Mesenchymal stem cell (in vitro differentiated cells and primary cell): Measurements from ENCODE around the gene NDUFB6.

ENCODE experiments used
- DNase-seq: peaks from one replicate; pipeline ENCODE4 v3.0.0-alpha.2; 2013
- H2AFZ ChIP-seq: one replicate; pipeline ENCODE4 v1.6.1; 2013; ENCODE audit warnings: low read depth, mild to moderate bottlenecking, control low read depth, inconsistent platforms, low read length, moderate library complexity
- H2AK5ac ChIP-seq: 2 replicates; pipeline ENCODE4 v1.6.1; 2013; ENCODE audit warnings: low read length, moderate library complexity, mild to moderate bottlenecking, inconsistent platforms; ENCODE audit not compliant: severe bottlenecking
- H2BK120ac ChIP-seq: one replicate; pipeline ENCODE4 v1.6.1; 2013; ENCODE audit warnings: low read depth, mild to moderate bottlenecking, inconsistent platforms, low read length, moderate library complexity
- H2BK12ac ChIP-seq, 2 experiments: one replicate each; pipeline ENCODE4 v1.6.1; 2013; ENCODE audit warnings: inconsistent platforms in 2 of 2, low read length in 2 of 2, mild to moderate bottlenecking in 2 of 2, moderate library complexity in 2 of 2, control low read depth in 1 of 2
- H2BK15ac ChIP-seq: one replicate; pipeline ENCODE4 v1.6.1; 2013; ENCODE audit warnings: mild to moderate bottlenecking, low read depth, inconsistent platforms; ENCODE audit not compliant: poor library complexity, severe bottlenecking
- H2BK5ac ChIP-seq: 2 replicates; pipeline ENCODE4 v1.6.1; 2013; ENCODE audit warnings: low read depth, mild to moderate bottlenecking, low read length, control low read depth, inconsistent platforms; ENCODE audit not compliant: poor library complexity, severe bottlenecking
- H3K14ac ChIP-seq, 2 experiments: one replicate each; pipeline ENCODE4 v1.6.1; 2013; ENCODE audit warnings: inconsistent platforms in 2 of 2, low read length in 2 of 2, control low read depth in 1 of 2, mild to moderate bottlenecking in 1 of 2, moderate library complexity in 1 of 2
- H3K18ac ChIP-seq, 2 experiments: one replicate each; pipeline ENCODE4 v1.6.1; 2013; ENCODE audit warnings: inconsistent platforms in 2 of 2, low read length in 2 of 2, control low read depth in 1 of 2, low read depth in 1 of 2, mild to moderate bottlenecking in 1 of 2
- H3K23ac ChIP-seq, 2 experiments: one replicate each; pipeline ENCODE4 v1.6.1; 2013; ENCODE audit warnings: inconsistent platforms in 2 of 2, low read length in 2 of 2, mild to moderate bottlenecking in 2 of 2, moderate library complexity in 2 of 2, control low read depth in 1 of 2
- H3K27ac ChIP-seq: 2 replicates; pipeline ENCODE4 v1.5.1; 2013; ENCODE audit warnings: mild to moderate bottlenecking, moderate library complexity, low read length, control low read depth, inconsistent platforms; ENCODE audit not compliant: poor library complexity, severe bottlenecking
- H3K27me3 ChIP-seq, 2 experiments: 2 replicates each; pipeline versions ENCODE4 v1.6.1 to v1.7.0; 2013; ENCODE audit warnings: low read length in 2 of 2, mild to moderate bottlenecking in 2 of 2, moderate library complexity in 2 of 2, control low read depth in 1 of 2, inconsistent platforms in 1 of 2; ENCODE audit not compliant: control insufficient read depth in 1 of 2, insufficient read depth in 1 of 2
- H3K36me3 ChIP-seq, 2 experiments: 2 replicates each; pipeline versions ENCODE4 v1.6.1 to v1.7.0; 2013; ENCODE audit warnings: low read length in 2 of 2, control low read depth in 1 of 2, inconsistent platforms in 1 of 2, low read depth in 1 of 2, mild to moderate bottlenecking in 1 of 2; ENCODE audit not compliant: insufficient read depth in 2 of 2, control insufficient read depth in 1 of 2
- H3K4ac ChIP-seq, 2 experiments: one replicate each; pipeline ENCODE4 v1.6.1; 2013; ENCODE audit warnings: inconsistent platforms in 2 of 2, low read length in 2 of 2, mild to moderate bottlenecking in 2 of 2, moderate library complexity in 2 of 2, control low read depth in 1 of 2, low read depth in 1 of 2
- H3K4me1 ChIP-seq: 2 replicates; pipeline ENCODE4 v1.6.1; 2013; ENCODE audit warnings: low read depth, low read length, control low read depth; ENCODE audit not compliant: control insufficient read depth, insufficient read depth
- H3K4me2 ChIP-seq: 2 replicates; pipeline ENCODE4 v1.6.1; 2013; ENCODE audit warnings: low read length, mild to moderate bottlenecking, inconsistent platforms; ENCODE audit not compliant: poor library complexity, severe bottlenecking
- H3K4me3 ChIP-seq, 2 experiments: 2 replicates each; pipeline versions ENCODE4 v1.5.1 to v1.7.0; 2013; ENCODE audit warnings: low read length in 2 of 2, mild to moderate bottlenecking in 2 of 2, control low read depth in 1 of 2, low read depth in 1 of 2; ENCODE audit not compliant: insufficient read depth in 1 of 2
- H3K79me1 ChIP-seq: replicated peaks from 2 replicates; pipeline ENCODE4 v1.6.1; 2013; ENCODE audit warnings: mild to moderate bottlenecking, control low read depth, low read length, inconsistent platforms; ENCODE audit not compliant: poor library complexity, severe bottlenecking
- H3K9ac ChIP-seq: 2 replicates; pipeline ENCODE4 v1.7.0; 2013; ENCODE audit warnings: mild to moderate bottlenecking, low read length, moderate library complexity
- H3K9me3 ChIP-seq: 2 replicates; pipeline ENCODE4 v1.7.0; 2013; ENCODE audit warnings: mild to moderate bottlenecking, low read length; ENCODE audit not compliant: control insufficient read depth
- H4K8ac ChIP-seq: one replicate; pipeline ENCODE4 v1.6.1; 2013; ENCODE audit warnings: inconsistent platforms, mild to moderate bottlenecking, low read length, moderate library complexity
- H4K91ac ChIP-seq: one replicate; pipeline ENCODE4 v1.6.1; 2013; ENCODE audit warnings: mild to moderate bottlenecking, low read length, inconsistent platforms
- WGBS: methylation state at CpG from one replicate; pipeline ENCODE4 v1.1.7; 2013; ENCODE audit warnings: mixed read lengths; 5-methylcytosine and 5-hydroxymethylcytosine counted together

NDUFB6 gene

GRCh38 chr9:32581512-32582143, 8.7 kb upstream of the NDUFB6 start:
- no peak overlapping the region for H3K27ac ChIP-seq
- no peak overlapping the region for H2BK5ac ChIP-seq
- no peak overlapping the region for H3K23ac ChIP-seq
- no peak overlapping the region for H3K18ac ChIP-seq
- no peak overlapping the region for H2AFZ ChIP-seq
- no peak overlapping the region for H2BK120ac ChIP-seq
- peak; percentile 54 for DNase-seq
- H2BK15ac ChIP-seq, result no peak overlapping the region
- peaks cover 4 to 8% of the 10 kb centered on the region in 2 experiments for H3K27me3 ChIP-seq
- H3K9ac ChIP-seq, result peak overlapping the region; percentile 2
- no peak overlapping the region for H2AK5ac ChIP-seq
- H4K91ac ChIP-seq, result no peak overlapping the region
- peaks cover 2% of the 10 kb centered on the region for H3K4me1 ChIP-seq
- H3K79me1 ChIP-seq, result no peaks in the 10 kb centered on the region
- no peak overlapping the region for H2BK12ac ChIP-seq
- no peak overlapping the region for H3K4me2 ChIP-seq
- WGBS, result 41% methylated on average over 3 of the region's 3 CpGs
- H3K4me3 ChIP-seq, result no peak overlapping the region
- H3K9me3 ChIP-seq, result no peaks in the 10 kb centered on the region
- no peaks in the 10 kb centered on the region for H3K36me3 ChIP-seq
- no peak overlapping the region for H3K4ac ChIP-seq
- H4K8ac ChIP-seq, result no peak overlapping the region
- H3K14ac ChIP-seq, result no peak overlapping the region

- Histone ChIP-seq H2BK120ac (no peak overlapping the region), H3K18ac (no peak overlapping the region), H3K4me1 (peaks cover 2% of the 10 kb centered on the region), H3K36me3 (no peaks in the 10 kb centered on the region), H3K4ac (no peak overlapping the region), H2AFZ (no peak overlapping the region), H3K14ac (no peak overlapping the region), H3K9me3 (no peaks in the 10 kb centered on the region), H3K4me2 (peak overlapping the region; percentile 33), H4K91ac (no peak overlapping the region), H3K4me3 (no peak overlapping the region), H3K9ac (peak overlapping the region; percentile 2), H4K8ac (no peak overlapping the region), H2BK5ac (no peak overlapping the region), H3K27ac (no peak overlapping the region), H3K27me3 (peaks cover 4 to 8% of the 10 kb centered on the region in 2 experiments), H3K23ac (no peak overlapping the region), H2BK12ac (no peak overlapping the region), H3K79me1 (no peaks in the 10 kb centered on the region), H2BK15ac (no peak overlapping the region), H2AK5ac (no peak overlapping the region)
- 36% methylated on average over 2 of the region's 3 CpGs for WGBS
- no peak for DNase-seq
Observed at GRCh38 chr9:32580631-32581300, 7.8 kb upstream of the NDUFB6 start.

GRCh38 chr9:32579706-32580331, 6.9 kb upstream of the NDUFB6 start:
- Histone ChIP-seq H3K9me3 (no peaks in the 10 kb centered on the region), H2AK5ac (no peak overlapping the region), H4K91ac (no peak overlapping the region), H3K4me1 (peaks cover 2% of the 10 kb centered on the region), H3K9ac (peak overlapping the region; percentile 41), H3K27me3 (peaks cover 0 to 8% of the 10 kb centered on the region in 2 experiments), H3K4me2 (no peak overlapping the region), H2BK120ac (no peak overlapping the region), H3K4me3 (peak overlapping the region in 1 of 2 experiments; percentile 38), H3K18ac (no peak overlapping the region), H2BK5ac (no peak overlapping the region), H2BK12ac (no peak overlapping the region), H3K4ac (no peak overlapping the region), H3K27ac (no peak overlapping the region), H3K79me1 (no peaks in the 10 kb centered on the region), H3K23ac (no peak overlapping the region), H3K36me3 (no peaks in the 10 kb centered on the region), H3K14ac (no peak overlapping the region), H2BK15ac (no peak overlapping the region), H2AFZ (no peak overlapping the region), H4K8ac (no peak overlapping the region)
- whole genome bisulfite sequencing, result 25% methylated on average over 4 of the region's 4 CpGs
- peak; percentile 60 for DNase-seq

- Histone ChIP-seq H3K4me2 (no peak overlapping the region), H3K18ac (no peak overlapping the region), H3K9ac (peak overlapping the region; percentile 41), H3K4me3 (peak overlapping the region in 1 of 2 experiments; percentile 38), H3K4me1 (peaks cover 2% of the 10 kb centered on the region), H3K9me3 (no peaks in the 10 kb centered on the region), H2BK15ac (no peak overlapping the region), H2BK5ac (no peak overlapping the region), H3K36me3 (no peaks in the 10 kb centered on the region), H3K4ac (no peak overlapping the region), H3K27ac (no peak overlapping the region), H2AK5ac (no peak overlapping the region), H3K27me3 (peaks cover 0 to 8% of the 10 kb centered on the region in 2 experiments), H2AFZ (no peak overlapping the region), H2BK12ac (no peak overlapping the region), H4K8ac (no peak overlapping the region), H4K91ac (no peak overlapping the region), H3K79me1 (no peaks in the 10 kb centered on the region), H3K14ac (no peak overlapping the region), H2BK120ac (no peak overlapping the region), H3K23ac (no peak overlapping the region)
- 74% methylated on average over 5 of the region's 5 CpGs for WGBS
- DNase-seq, result no peak
Observed at GRCh38 chr9:32578976-32579375, 6.0 kb upstream of the NDUFB6 start.
